HUES64 (cell line): ENCODE data around the gene CD22.
"Not testable (repeated sequence)": the region's sequence is repeated elsewhere in the genome, so short reads cannot be mapped to it uniquely, and the experiment has no call there.

ENCODE experiments used
- H3K27ac ChIP-seq: 2 replicates; pipeline ENCODE4 v1.7.0; 2013; ENCODE audit warnings: low read depth, low read length, inconsistent platforms
- H3K27me3 ChIP-seq: 2 replicates; pipeline ENCODE4 v1.6.1; 2013; ENCODE audit warnings: mild to moderate bottlenecking, low read length; ENCODE audit not compliant: insufficient read depth
- H3K36me3 ChIP-seq: 2 replicates; pipeline ENCODE4 v1.6.1; 2013; ENCODE audit warnings: mild to moderate bottlenecking, low read length; ENCODE audit not compliant: insufficient read depth
- H3K4me1 ChIP-seq: 2 replicates; pipeline ENCODE4 v1.6.1; 2013; ENCODE audit warnings: mild to moderate bottlenecking, low read length, moderate library complexity; ENCODE audit not compliant: insufficient read depth
- H3K4me3 ChIP-seq: 2 replicates; pipeline ENCODE4 v1.5.1; 2013; ENCODE audit warnings: mild to moderate bottlenecking, low read length, moderate library complexity
- H3K9ac ChIP-seq: 2 replicates; pipeline ENCODE4 v1.6.1; 2013; ENCODE audit warnings: mild to moderate bottlenecking, low read depth, low read length
- H3K9me3 ChIP-seq: 2 replicates; pipeline ENCODE4 v1.6.1; 2013; ENCODE audit warnings: low read depth, low read length; ENCODE audit not compliant: insufficient read depth
- WGBS: fragments of 150-250, 120-280 bp; methylation state at CpG from one replicate; pipeline ENCODE4 v1.1.7; 2013; ENCODE audit warnings: missing lambda C conversion rate; 5-methylcytosine and 5-hydroxymethylcytosine counted together

The CD22 gene

DNA sequence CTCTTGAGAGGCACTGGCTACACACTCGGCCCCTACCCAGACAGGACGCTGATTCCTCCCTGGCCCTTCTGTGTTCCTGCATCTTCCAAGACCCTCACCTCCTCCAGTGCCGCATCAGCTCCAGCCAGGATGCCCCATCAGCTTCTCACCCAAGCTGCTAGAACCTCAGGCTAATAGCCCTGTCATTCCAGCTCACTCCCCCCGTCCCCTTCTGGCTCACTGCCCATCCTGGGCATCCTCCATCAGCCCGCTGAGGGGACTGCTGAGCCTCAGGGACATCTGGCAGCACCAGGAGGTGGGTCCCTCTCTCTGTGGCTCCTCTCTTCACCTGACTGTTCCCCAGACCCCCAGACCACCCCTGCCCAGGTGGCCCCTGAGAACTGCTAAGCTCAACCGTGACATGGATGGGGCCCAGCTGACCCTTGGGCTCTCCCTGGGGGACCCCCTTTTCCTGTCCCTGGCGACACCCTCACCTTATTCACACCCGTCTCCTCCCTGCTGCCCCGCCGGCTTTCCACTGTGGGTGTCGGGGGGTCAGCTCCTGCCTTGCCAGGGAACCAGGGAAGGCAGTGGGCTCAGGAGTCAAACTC lies 34.1 kb downstream of the CD22 start:
- H3K36me3 ChIP-seq: no peaks in the 10 kb centered on the region
- 94% methylated on average over 11 of the region's 11 CpGs for WGBS

DNA sequence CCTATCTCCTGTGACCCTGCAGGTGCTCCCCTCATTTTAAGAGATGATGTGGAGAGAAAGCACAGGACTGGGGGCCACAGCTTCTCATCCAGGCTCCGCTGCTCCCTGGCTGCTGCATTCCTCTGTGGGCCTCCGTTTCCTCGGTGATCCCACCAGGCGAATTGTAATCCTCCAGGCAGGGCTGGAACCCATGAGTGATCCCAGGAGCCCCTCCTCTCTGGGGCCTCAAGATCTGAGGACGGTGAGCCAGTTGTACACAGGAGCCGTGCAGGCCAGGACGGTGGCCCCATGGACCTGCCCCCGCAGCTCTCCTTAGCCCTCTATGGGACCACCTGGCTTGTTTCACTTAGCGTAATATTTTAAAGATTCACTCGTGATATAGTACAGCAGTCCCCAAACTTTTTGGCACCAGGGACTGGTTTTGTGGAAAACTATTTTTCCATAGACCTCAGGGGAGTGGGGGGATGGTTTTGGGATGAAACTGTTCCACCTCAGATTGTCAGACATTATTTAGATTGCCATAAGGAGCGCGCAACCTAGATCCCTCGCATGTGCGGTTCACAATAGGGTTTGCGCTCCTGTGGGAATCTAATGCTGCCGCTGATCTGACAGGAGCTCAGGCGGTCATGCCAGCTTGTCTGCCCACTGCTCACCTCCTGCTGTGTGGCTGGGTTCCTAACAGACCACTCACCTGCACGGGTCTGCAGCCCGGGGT lies 34.9 kb downstream of the CD22 start:
- no peak overlapping the region for H3K4me3 ChIP-seq

More for the DNA sequence above, 34.1 kb downstream of the CD22 start:
- no peaks in the 10 kb centered on the region for H3K9me3 ChIP-seq
- no peak overlapping the region for H3K27ac ChIP-seq
- H3K9ac ChIP-seq: no peak overlapping the region
- no peaks in the 10 kb centered on the region for H3K4me1 ChIP-seq
- no peak overlapping the region for H3K4me3 ChIP-seq
- no peaks in the 10 kb centered on the region for H3K27me3 ChIP-seq

DNA sequence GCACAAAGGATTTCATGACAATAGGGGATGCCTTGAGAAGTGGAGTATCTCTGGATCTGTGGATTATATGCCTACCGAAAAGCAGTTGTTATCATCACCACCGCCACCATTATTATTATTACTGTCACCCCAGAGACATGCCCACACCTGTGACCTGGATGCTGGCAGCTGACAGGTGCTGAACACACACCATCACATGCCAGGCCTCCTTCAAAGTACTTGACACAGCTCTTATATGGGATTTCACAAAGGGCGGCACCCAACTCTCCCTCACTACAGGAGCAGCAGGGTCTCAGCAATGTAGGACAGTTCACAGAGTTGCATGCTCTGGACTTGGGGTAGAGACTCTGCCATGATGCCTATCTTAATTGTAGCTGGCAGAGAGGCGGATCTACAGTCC lies 36.3 kb downstream of the CD22 start:
- WGBS: 97% methylated on average over 4 of the region's 4 CpGs
- H3K9me3 ChIP-seq: no peaks in the 10 kb centered on the region
- no peaks in the 10 kb centered on the region for H3K27me3 ChIP-seq
- H3K4me1 ChIP-seq: no peaks in the 10 kb centered on the region
- no peaks in the 10 kb centered on the region for H3K36me3 ChIP-seq
- H3K9ac ChIP-seq: no peak overlapping the region
- no peak overlapping the region for H3K4me3 ChIP-seq
- no peak overlapping the region for H3K27ac ChIP-seq

More for the DNA sequence above, 34.9 kb downstream of the CD22 start:
- no peak overlapping the region for H3K9ac ChIP-seq
- WGBS: 90% methylated on average over 19 of the region's 19 CpGs
- H3K27ac ChIP-seq: no peak overlapping the region
- H3K9me3 ChIP-seq: no peaks in the 10 kb centered on the region
- H3K4me1 ChIP-seq: no peaks in the 10 kb centered on the region
- no peaks in the 10 kb centered on the region for H3K36me3 ChIP-seq
- no peaks in the 10 kb centered on the region for H3K27me3 ChIP-seq

DNA sequence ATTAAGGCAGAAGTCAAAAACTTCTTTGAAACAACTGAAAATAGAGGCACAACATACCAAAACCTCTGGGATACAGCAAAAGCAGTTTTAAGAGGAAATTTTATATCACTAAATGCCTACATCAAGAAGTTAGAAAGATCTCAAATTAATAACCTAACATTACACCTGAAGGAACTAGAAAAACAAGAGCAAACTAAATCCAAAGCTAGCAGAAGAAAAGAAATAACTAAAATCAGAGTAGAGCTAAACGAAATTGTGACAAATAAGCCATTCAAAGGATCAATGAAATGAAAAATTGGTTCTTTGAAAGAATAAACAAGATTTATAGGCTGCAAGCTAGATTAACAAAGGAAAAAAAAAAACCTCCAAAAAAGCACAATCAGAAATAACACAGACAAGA lies 39.4 kb downstream of the CD22 start:
- Histone ChIP-seq H3K27me3 (no peaks in the 10 kb centered on the region), H3K27ac (no peak overlapping the region), H3K4me3 (no peak overlapping the region), H3K4me1 (no peaks in the 10 kb centered on the region), H3K9ac (no peak overlapping the region), H3K36me3 (no peaks in the 10 kb centered on the region), H3K9me3 (no peaks in the 10 kb centered on the region)
- 83% methylated on average over 1 of the region's 1 CpG for WGBS

DNA sequence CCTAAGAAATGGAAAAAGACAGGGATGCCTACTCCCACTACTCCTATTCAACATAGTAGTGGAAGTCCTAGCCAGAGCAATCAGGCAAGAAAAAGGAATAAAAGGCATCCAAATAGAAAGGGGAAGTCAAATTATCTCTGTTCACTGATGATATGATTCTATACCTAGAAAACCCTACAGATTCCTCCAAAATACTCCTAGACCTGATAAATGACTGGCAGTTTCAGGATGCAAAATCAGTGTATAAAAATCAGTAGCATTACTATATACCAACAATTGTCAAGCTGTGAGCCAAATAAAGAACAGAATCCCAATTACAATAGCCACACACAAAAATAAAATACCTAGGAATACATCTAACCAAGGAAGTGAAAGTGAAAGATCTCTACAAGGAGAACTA lies 40.5 kb downstream of the CD22 start:
- Histone ChIP-seq H3K4me1 (no peaks in the 10 kb centered on the region), H3K9ac (no peak overlapping the region), H3K4me3 (no peak overlapping the region), H3K27ac (no peak overlapping the region), H3K9me3 (no peaks in the 10 kb centered on the region), H3K36me3 (no peaks in the 10 kb centered on the region), H3K27me3 (no peaks in the 10 kb centered on the region)

DNA sequence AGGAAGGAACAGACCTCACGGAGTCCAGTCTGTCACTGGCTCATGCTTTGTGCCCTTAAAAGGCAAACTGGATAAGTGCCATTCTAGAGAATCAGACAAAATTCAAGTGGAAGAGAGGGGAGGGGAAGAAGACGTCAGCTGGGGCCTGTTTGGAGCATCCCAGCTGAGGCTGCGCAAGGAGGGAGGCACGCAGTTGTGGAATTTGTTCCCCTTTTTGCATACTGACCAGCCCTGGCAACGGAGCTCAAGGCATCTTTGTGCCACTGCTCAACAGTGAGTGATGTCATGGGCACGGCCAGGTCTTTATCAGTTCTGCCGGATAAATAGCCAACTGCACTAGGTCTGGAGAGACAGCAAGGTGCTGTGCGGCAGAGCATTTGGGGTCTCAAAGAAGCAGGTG lies 41.7 kb downstream of the CD22 start, which contains the start of gene GPR42:
TSS of gene GPR42 (plus strand) at position 347 of the 400 bp plus-strand sequence. CDS start 292 bp downstream, outside the sequence.
- H3K9me3 ChIP-seq: no peaks in the 10 kb centered on the region
- 89% methylated on average over 5 of the region's 8 CpGs for WGBS
- no peak within 1 kb of the TSS for H3K4me3 ChIP-seq
- no peak within 1 kb of the TSS for H3K27ac ChIP-seq
- no peaks in the 10 kb centered on the region for H3K36me3 ChIP-seq
- H3K9ac ChIP-seq: no peak within 1 kb of the TSS
- H3K27me3 ChIP-seq: no peaks in the 10 kb centered on the region
- H3K4me1 ChIP-seq: no peaks in the 10 kb centered on the region

DNA sequence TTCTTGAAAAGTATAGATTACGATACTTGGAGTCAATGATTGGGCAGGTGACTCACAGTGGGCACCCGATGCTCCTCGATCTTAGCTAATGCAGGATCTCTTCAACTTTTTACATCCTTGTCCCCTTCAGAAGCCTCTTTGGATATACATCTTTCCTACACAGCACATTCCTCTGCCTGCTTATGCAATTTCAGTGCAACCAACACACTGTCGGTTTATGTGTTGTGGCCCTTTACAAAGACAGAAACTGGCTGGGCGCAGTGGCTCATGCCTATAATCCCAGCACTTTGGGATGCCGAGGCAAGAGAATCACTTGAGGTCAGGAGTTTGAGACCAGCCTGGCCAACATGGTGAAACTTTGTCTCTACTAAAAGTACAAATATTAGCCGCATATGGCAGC lies 44.5 kb downstream of the CD22 start:
- Histone ChIP-seq H3K27ac (no peak overlapping the region), H3K4me3 (no peak overlapping the region), H3K27me3 (no peaks in the 10 kb centered on the region), H3K9me3 (no peaks in the 10 kb centered on the region), H3K9ac (no peak overlapping the region), H3K4me1 (no peaks in the 10 kb centered on the region), H3K36me3 (no peaks in the 10 kb centered on the region)
- 90% methylated on average over 7 of the region's 7 CpGs for WGBS

DNA sequence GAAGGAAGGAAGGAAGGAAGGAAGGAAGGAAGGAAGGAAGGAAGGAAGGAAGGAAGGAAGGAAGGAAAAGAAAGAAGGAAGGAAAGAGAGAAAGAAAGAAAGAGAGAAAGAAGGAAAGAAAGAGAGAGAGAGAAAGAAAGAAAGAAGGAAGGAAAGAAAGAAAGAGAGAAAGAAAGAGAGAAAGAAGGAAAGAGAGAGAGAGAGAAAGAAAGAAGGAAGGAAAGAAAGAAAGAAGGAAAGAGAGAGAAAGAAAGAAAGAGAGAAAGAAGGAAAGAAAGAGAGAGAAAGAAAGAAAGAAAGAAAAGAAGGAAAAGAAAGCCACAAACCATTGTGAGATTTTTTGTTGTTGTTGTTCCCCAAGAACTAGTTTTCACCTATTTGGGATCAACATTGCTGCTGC lies 45.0 kb downstream of the CD22 start:
- not testable (repeated sequence) for H3K9ac ChIP-seq, H3K27ac ChIP-seq, H3K27me3 ChIP-seq, H3K9me3 ChIP-seq, H3K36me3 ChIP-seq, H3K4me3 ChIP-seq, H3K4me1 ChIP-seq

DNA sequence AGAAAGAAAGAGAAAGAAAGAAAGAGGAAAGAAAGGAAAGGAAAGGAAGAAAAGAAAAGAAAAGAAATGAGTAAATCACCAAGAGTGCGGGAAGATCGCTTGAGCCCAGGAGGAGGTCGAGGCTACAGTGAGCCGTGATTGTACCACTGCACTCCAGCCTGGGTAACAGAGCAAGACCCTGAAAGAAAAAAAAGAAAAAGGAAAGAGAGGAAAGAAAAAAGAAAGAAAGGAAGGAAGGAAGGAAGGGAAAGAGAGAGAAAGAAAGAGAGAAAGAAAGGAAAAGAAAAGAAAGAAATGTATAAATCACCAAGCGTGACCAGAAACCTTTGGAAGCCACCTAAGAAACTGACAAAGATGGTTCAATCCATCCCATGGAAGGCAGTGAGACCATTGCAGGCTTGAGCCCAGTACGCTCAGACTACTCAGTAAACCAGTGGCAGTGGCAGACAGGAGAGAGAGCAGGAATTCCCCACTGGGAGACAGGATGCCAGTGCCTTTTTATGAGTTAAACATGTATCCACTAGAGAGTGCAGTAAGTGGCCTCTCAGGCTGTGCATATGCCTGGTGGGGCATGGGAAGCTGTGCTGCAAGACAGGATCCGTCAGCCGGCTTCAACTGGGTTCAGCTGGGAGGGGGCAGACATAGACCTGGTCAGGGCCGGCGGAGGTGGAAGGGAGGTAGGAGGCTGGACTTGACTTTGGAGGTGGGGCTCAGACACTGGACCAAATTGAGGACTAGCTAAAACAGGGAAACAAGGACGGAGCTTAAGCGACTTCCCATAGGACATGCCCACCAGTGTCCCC lies 46.7 kb downstream of the CD22 start:
- no peaks in the 10 kb centered on the region for H3K9me3 ChIP-seq
- H3K36me3 ChIP-seq: no peaks in the 10 kb centered on the region
- H3K4me3 ChIP-seq: no peak overlapping the region
- H3K27ac ChIP-seq: no peak overlapping the region
- H3K27me3 ChIP-seq: no peaks in the 10 kb centered on the region
- 92% methylated on average over 12 of the region's 12 CpGs for WGBS
- H3K9ac ChIP-seq: no peak overlapping the region
- no peaks in the 10 kb centered on the region for H3K4me1 ChIP-seq

DNA sequence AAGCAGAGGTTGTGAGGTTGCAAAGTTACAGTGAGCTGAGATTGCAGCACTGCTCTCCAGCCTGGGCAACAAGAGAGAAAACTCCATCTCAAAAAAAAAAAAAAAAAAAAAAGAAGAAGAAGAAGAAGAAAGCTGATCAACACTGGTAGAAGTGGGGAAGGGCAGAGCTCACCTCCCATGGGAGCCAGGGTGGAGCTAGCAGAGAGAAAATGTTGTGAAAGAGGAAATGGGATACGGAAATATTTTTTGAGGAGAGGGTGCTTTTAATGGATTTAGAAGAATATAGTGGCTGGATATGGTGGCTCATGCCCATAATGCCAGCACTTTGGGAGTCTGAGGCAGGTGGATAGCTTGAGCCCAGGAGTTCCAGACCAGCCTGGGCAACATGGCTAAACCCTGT lies 48.7 kb downstream of the CD22 start:
- Histone ChIP-seq H3K36me3 (no peaks in the 10 kb centered on the region), H3K4me3 (no peak overlapping the region)

DNA sequence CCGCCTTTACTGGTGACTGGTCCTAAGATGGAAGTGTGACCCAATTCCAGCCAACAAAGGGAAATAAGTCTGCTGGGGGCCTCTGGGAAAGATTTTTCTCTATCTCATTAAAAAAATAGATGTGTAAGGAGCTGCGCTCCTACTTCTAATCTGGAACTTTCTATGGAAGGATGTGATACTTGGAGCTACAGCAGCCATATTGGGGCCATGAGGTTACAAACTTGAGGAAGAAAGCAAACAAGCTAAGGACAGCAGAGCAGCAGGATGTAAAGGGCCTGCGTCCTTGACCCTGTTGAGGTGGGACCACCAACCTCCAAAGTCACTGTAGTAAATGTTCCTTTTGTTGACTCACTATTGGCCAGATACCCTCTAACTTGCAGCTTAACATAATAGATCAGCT lies 49.4 kb downstream of the CD22 start:
- no peaks in the 10 kb centered on the region for H3K4me1 ChIP-seq
- WGBS: 99% methylated on average over 3 of the region's 3 CpGs
- no peaks in the 10 kb centered on the region for H3K36me3 ChIP-seq
- H3K4me3 ChIP-seq: no peak overlapping the region
- H3K27ac ChIP-seq: no peak overlapping the region
- H3K9ac ChIP-seq: no peak overlapping the region
- H3K27me3 ChIP-seq: no peaks in the 10 kb centered on the region
- 0 out of 2 replicates have a peak, but pooled peaks cover 4% of the 10 kb centered on the region for H3K9me3 ChIP-seq

More for the DNA sequence above, 48.7 kb downstream of the CD22 start:
- no peaks in the 10 kb centered on the region for H3K9me3 ChIP-seq
- no peak overlapping the region for H3K9ac ChIP-seq
- no peak overlapping the region for H3K27ac ChIP-seq
- WGBS: 84% methylated on average over 1 of the region's 1 CpG
- no peaks in the 10 kb centered on the region for H3K4me1 ChIP-seq
- H3K27me3 ChIP-seq: no peaks in the 10 kb centered on the region
